K562 (cell line): ENCODE data around the gene DSE. TPM values are rescaled to one million over a fixed set of nuclear protein-coding genes. Genes with fewer than 3 reads are reported as not detected.
A peak's percentile ranks its signal among the peaks of the same experiment; 100 is the strongest.

ENCODE experiments used
- ATAC-seq: fragments of 200-7000 bp; cut with Tn5 transposase; 3 replicates; pipeline ENCODE4 v1.9.1; 2020; ENCODE audit warnings: moderate library complexity
- Bru-seq: library from RNA; stranded (reverse); fragments of 400-500 nt; gene quantifications from one replicate; lab custom pipeline; 2021; lab: Mats Ljungman, UMichigan
- BruChase-seq, 2 experiments: library from RNA; stranded (reverse); fragments of 400-500 nt; gene quantifications; one replicate each; lab custom pipeline; 2021; lab: Mats Ljungman, UMichigan
- BruUV-seq: library from RNA; stranded (reverse); fragments of 400-500 nt; replicated peaks from 2 replicates; lab custom pipeline; 2021; lab: Mats Ljungman, UMichigan
- CTCF ChIA-PET: fragments of 300-600 bp; formaldehyde crosslinking; extraction: SDS; loops from one replicate; lab custom pipeline; 2021; ENCODE audit warnings: low intra/inter-chr PET ratio; lab: Yijun Ruan, JAX
- POLR2A ChIA-PET: fragments of 300-600, 350-650 bp; sonication (Branson Sonifier 250); formaldehyde crosslinking; extraction: SDS; loops from one replicate; lab custom pipeline; 2021; ENCODE audit warnings: antibody characterized with exemption, inconsistent platforms; lab: Yijun Ruan, JAX
- DNase-seq, 4 experiments: peaks; one replicate each; pipeline versions ENCODE4 v3.0.0 to v3.0.0-alpha.2; 2011 to 2018; ENCODE audit warnings: low spot score in 3 of 4, mixed read lengths in 3 of 4; ENCODE audit errors: extremely low read depth in 1 of 4
- FAIRE-seq: peaks from 2 replicates; lab custom pipeline; 2011; peaks lifted over from hg19 to GRCh38; lab: Jason Lieb, UNC
- H2AFZ ChIP-seq: 2 replicates; pipeline ENCODE4 v1.6.0; 2011; ENCODE audit warnings: low read depth, low read length, control low read depth, inconsistent platforms
- H3K27ac ChIP-seq: fragments of 200-600 bp; 3 replicates; pipeline ENCODE4 v1.8.0; 2011; ENCODE audit warnings: low read depth, mild to moderate bottlenecking, control low read depth, inconsistent platforms, low read length, moderate library complexity, mixed read lengths; ENCODE audit errors: extremely low read depth
- H3K27me3 ChIP-seq, 2 experiments: fragments of 300-600 bp in 1 of 2; 2 replicates in 1 of 2; 3 replicates in 1 of 2; pipeline versions ENCODE4 v1.6.0 to v1.8.0; 2011; ENCODE audit warnings: inconsistent platforms in 2 of 2, low read length in 2 of 2, mild to moderate bottlenecking in 1 of 2, mixed read lengths in 1 of 2, moderate library complexity in 1 of 2; ENCODE audit not compliant: control insufficient read depth in 2 of 2, insufficient read depth in 2 of 2
- H3K36me3 ChIP-seq: fragments of 300-600 bp; 3 replicates; pipeline ENCODE4 v1.8.0; 2011; ENCODE audit warnings: mild to moderate bottlenecking, low read length, inconsistent platforms; ENCODE audit not compliant: control insufficient read depth, insufficient read depth
- H3K4me1 ChIP-seq, 2 experiments: fragments of 200-600 bp in 1 of 2; replicated peaks in 1 of 2; 2 replicates in 1 of 2; 3 replicates in 1 of 2; pipeline versions ENCODE4 v1.5.1 to v1.8.0; 2011; ENCODE audit warnings: inconsistent platforms in 2 of 2, low read length in 2 of 2, mild to moderate bottlenecking in 1 of 2, mixed read lengths in 1 of 2, moderate library complexity in 1 of 2; ENCODE audit not compliant: control insufficient read depth in 2 of 2, insufficient read depth in 2 of 2
- H3K4me2 ChIP-seq: 2 replicates; pipeline ENCODE4 v1.6.1; 2011; ENCODE audit warnings: low read length, control low read depth, inconsistent platforms, mixed read lengths; ENCODE audit not compliant: insufficient read depth
- H3K4me3 ChIP-seq: fragments of 200-600 bp; sonication (generic), shearing (Covaris generic); 2 replicates; pipeline ENCODE4 v1.5.1; 2016; ENCODE audit warnings: control low read depth, inconsistent platforms
- H3K79me2 ChIP-seq: fragments of 200-600 bp; 3 replicates; pipeline ENCODE4 v1.8.0; 2011; ENCODE audit warnings: low read length, inconsistent platforms; ENCODE audit not compliant: control insufficient read depth, insufficient read depth
- H3K9ac ChIP-seq, 2 experiments: 2 replicates each; pipeline versions ENCODE4 v1.6.0 to v1.6.1; 2011; ENCODE audit warnings: low read depth in 2 of 2, low read length in 2 of 2, control low read depth in 1 of 2, inconsistent platforms in 1 of 2, mild to moderate bottlenecking in 1 of 2, mixed read lengths in 1 of 2; ENCODE audit not compliant: insufficient read depth in 1 of 2
- H3K9me1 ChIP-seq: one replicate; pipeline ENCODE4 v1.6.0; 2011; ENCODE audit warnings: inconsistent platforms, mild to moderate bottlenecking, low read length, moderate library complexity; ENCODE audit not compliant: control insufficient read depth, insufficient read depth
- H3K9me3 ChIP-seq: replicated peaks from 2 replicates; pipeline ENCODE4 v1.5.1; 2011; ENCODE audit warnings: low read depth, low read length, inconsistent platforms; ENCODE audit not compliant: control insufficient read depth, insufficient read depth
- H4K20me1 ChIP-seq: replicated peaks from 2 replicates; pipeline ENCODE4 v1.6.1; 2011; ENCODE audit warnings: low read length, inconsistent platforms, mixed read lengths; ENCODE audit not compliant: control insufficient read depth, insufficient read depth
- AFF4 ChIP-seq: sonication (generic); formaldehyde crosslinking; IDR thresholded peaks from 2 replicates; pipeline ENCODE4 v1.8.0; 2023; ENCODE audit warnings: mild to moderate bottlenecking, missing genetic modification reagents
- E2F6 ChIP-seq, 2 experiments: IDR thresholded peaks; 2 replicates each; pipeline ENCODE4 v1.6.1; 2011; ENCODE audit warnings: borderline replicate concordance in 1 of 2, control low read depth in 1 of 2, low read depth in 1 of 2, low read length in 1 of 2, mild to moderate bottlenecking in 1 of 2, mixed read lengths in 1 of 2, moderate library complexity in 1 of 2; ENCODE audit not compliant: insufficient read depth in 1 of 2, insufficient read length in 1 of 2, poor library complexity in 1 of 2, severe bottlenecking in 1 of 2; ENCODE audit errors: extremely low read depth in 1 of 2
- EGR1 ChIP-seq: fragments of 450-650 bp; conservative IDR thresholded peaks from 2 replicates; pipeline ENCODE4 v1.6.1; 2017; ENCODE audit warnings: mild to moderate bottlenecking
- MAZ ChIP-seq, 2 experiments: fragments of 450-650 bp in 1 of 2; sonication (generic) in 1 of 2; formaldehyde crosslinking; IDR thresholded peaks in 1 of 2; conservative IDR thresholded peaks in 1 of 2; 2 replicates each; pipeline versions ENCODE4 v1.4.0 to v1.5.0; 2020; ENCODE audit warnings: mild to moderate bottlenecking in 1 of 2, missing genetic modification reagents in 1 of 2
- PCBP1 ChIP-seq: fragments of 200-400 bp; formaldehyde crosslinking; IDR thresholded peaks from 2 replicates; pipeline ENCODE4 v1.6.1; 2018; ENCODE audit warnings: mild to moderate bottlenecking, low read depth, low read length; ENCODE audit not compliant: poor library complexity, severe bottlenecking
- SMARCA4 ChIP-seq: fragments of 450-650 bp; IDR thresholded peaks from 2 replicates; pipeline ENCODE4 v1.6.1; 2016
- VEZF1 ChIP-seq: fragments of 200-800 bp; sonication (Bioruptor generic); IDR thresholded peaks from 2 replicates; pipeline ENCODE4 v1.6.1; 2017; ENCODE audit warnings: missing genetic modification characterization, missing compliant biosample characterization
- ZNF212 ChIP-seq: fragments of 450-650 bp; formaldehyde crosslinking; IDR thresholded peaks from 2 replicates; pipeline ENCODE4 v1.4.0; 2020; ENCODE audit warnings: mild to moderate bottlenecking
- WGBS: fragments of 100-300 bp; shearing (Covaris generic); methylation state at CpG from one replicate; pipeline ENCODE4 v1.1.6; 2016; ENCODE audit warnings: low coverage, mixed read lengths; ENCODE audit not compliant: insufficient coverage; ENCODE audit errors: missing lambda C conversion rate; 5-methylcytosine and 5-hydroxymethylcytosine counted together
- in situ Hi-C: fragments of 300-500 bp; cut with MboI; formaldehyde crosslinking; loops from 4 replicates; pipeline ENCODE4 v1.15.0; 2018; ENCODE audit warnings: inconsistent platforms, mixed read lengths
- intact Hi-C: fragments of 100-400 bp; cut with micrococcal nuclease; formaldehyde crosslinking; loops from 2 replicates; pipeline ENCODE4 v1.14.2; 2022
- long read RNA-seq, 3 experiments: library from polyadenylated mRNA in 2 of 3; library from RNA in 1 of 3; unstranded in 2 of 3; stranded (forward) in 1 of 3; transcript quantifications; one replicate each; pipeline ENCODE4 v2.0.0, GENCODE V29; 2019 to 2022
- polyA minus RNA-seq, 3 experiments: library from RNA; depleted of rRNA, polyadenylated mRNA; stranded (reverse); fragments of >200 nt; gene quantifications; 2 replicates each; pipeline ENCODE4 v1.2.3, GENCODE V29; 2011
- polyA plus RNA-seq, 8 experiments: library from polyadenylated mRNA; depleted of rRNA in 4 of 8; stranded (reverse) in 5 of 8; unstranded in 3 of 8; fragments of >200 nt; fragmentation: Nextera tagmentation in 2 of 8; fragmentation: Illumina TruSeq in 1 of 8; extraction: Ambion mirVana in 2 of 8; extraction: Trizol in 1 of 8; gene quantifications; 2 replicates each; pipeline versions ENCODE4 v1.2.1 to v1.2.3, GENCODE V29; 2011 to 2014; ENCODE audit warnings: inconsistent platforms in 1 of 8, missing spikeins in 1 of 8
- total RNA-seq, 7 experiments: library from RNA; depleted of rRNA in 6 of 7; stranded (reverse); fragments of >200 nt in 6 of 7; fragmentation: Illumina TruSeq in 2 of 7; extraction: Trizol in 2 of 7; gene quantifications; 2 replicates each; pipeline versions ENCODE4 v1.2.1 to v1.2.3, GENCODE V29; 2011 to 2021; ENCODE audit warnings: low replicate concordance in 1 of 7

DSE gene
- total RNA-seq (2011; cell fraction: chromatin; rRNA removed; ENCODE audit: low replicate concordance), result 2.3 and 4.4 TPM in 2 replicates
- 1.5 and 2.2 TPM in 2 replicates for total RNA-seq (2011; cell fraction: nucleolus; rRNA removed)
- total RNA-seq (2011; cell fraction: nucleoplasm; rRNA removed), result 3.0 and 6.6 TPM in 2 replicates
- total RNA-seq (2014; rRNA removed) (0.73 and 1.2 TPM in 2 replicates), total RNA-seq (2014; rRNA removed; fragmentation: Illumina TruSeq; extraction: Trizol) (1.6 and 1.7 TPM in 2 replicates), total RNA-seq (2015; rRNA removed; fragmentation: Illumina TruSeq; extraction: Trizol) (1.2 and 1.8 TPM in 2 replicates), total RNA-seq (2021) (1.2 and 1.4 TPM in 2 replicates), polyA plus RNA-seq (2011; rRNA removed) (0.79 and 1.2 TPM in 2 replicates), polyA plus RNA-seq (2014; fragmentation: Illumina TruSeq; extraction: Trizol) (0.65 and 0.98 TPM in 2 replicates), polyA plus RNA-seq (2014; fragmentation: Nextera tagmentation; extraction: Ambion mirVana) (under 1 TPM; 0.49 to 0.78 TPM), polyA plus RNA-seq (2014; rRNA removed) (0.80 and 0.95 TPM in 2 replicates), polyA minus RNA-seq (2011; rRNA and poly(A)+ RNA removed) (2.8 and 3.1 TPM in 2 replicates), Bru-seq, nascent RNA (percentile 40 among the genes with signal in this experiment), BruChase-seq, experiment 1, labeled RNA remaining after a 2-hour chase (percentile 47 among the genes with signal in this experiment), BruChase-seq, experiment 2, labeled RNA remaining after a 6-hour chase (percentile 45 among the genes with signal in this experiment)
- 0.28 and 1.2 TPM in 2 replicates for polyA plus RNA-seq (2011; cell fraction: cytosol; rRNA removed)
- polyA plus RNA-seq (2011; cell fraction: nucleus; rRNA removed), result 1.8 and 2.2 TPM in 2 replicates
- 0.78 and 0.94 TPM in 2 replicates for polyA plus RNA-seq (2012)
- polyA minus RNA-seq (2011; cell fraction: cytosol; rRNA and poly(A)+ RNA removed), result 0.29 and 3.6 TPM in 2 replicates
- 4.3 and 6.0 TPM in 2 replicates for polyA minus RNA-seq (2011; cell fraction: nucleus; rRNA and poly(A)+ RNA removed)
- long read RNA-seq, experiment 1, partial matches to known transcripts, result 1 of 117 reads
- long read RNA-seq, experiment 1, other reads (novel, unspliced or antisense), result 116 of 117 reads
- long read RNA-seq, experiment 2, partial matches to known transcripts, result 0 of 2 reads
- long read RNA-seq, experiment 2, other reads (novel, unspliced or antisense), result 2 of 2 reads
- long read RNA-seq, experiment 3, partial matches to known transcripts, result 0 of 27 reads
- long read RNA-seq, experiment 3, other reads (novel, unspliced or antisense), result 27 of 27 reads

GRCh38 chr6:116370760-116371119 lies at the start of gene DSE:
DSE (plus strand) TSS chr6:116370947; CDS start chr6:116399251, 28,304 bp downstream.
- ATAC-seq, result peak; percentile 88
- TF ChIP-seq VEZF1 (CRISPR knock-in tag), result peak; percentile 78
- no peak for TF ChIP-seq AFF4 (CRISPR knock-in tag)
- peak in 1 of 2 experiments; percentile 20 for TF ChIP-seq E2F6 (IDR thresholded peaks at IDR 0.05; ENCODE audit: borderline replicate concordance in 1 of 2, extremely low read depth in 1 of 2, insufficient read depth in 1 of 2, insufficient read length in 1 of 2, low read depth in 1 of 2, low read length in 1 of 2, poor library complexity in 1 of 2, severe bottlenecking in 1 of 2)
- no peak for TF ChIP-seq SMARCA4
- peak; percentile 72 for TF ChIP-seq PCBP1
- TF ChIP-seq MAZ (CRISPR knock-in tag; conservative IDR thresholded peaks at IDR 0.05 in 1 of 2, IDR thresholded peaks at IDR 0.05 in 1 of 2), result peak in 1 of 2 experiments; percentile 37; a peak in 1 of 4 replicates
- peak; percentile 79 for TF ChIP-seq EGR1
- no peak for TF ChIP-seq ZNF212

More at GRCh38 chr6:116370760-116371119, at the start of gene DSE:
- FAIRE-seq, result no peak
- Histone ChIP-seq H4K20me1 (no peaks in the 10 kb centered on the region), H2AFZ (0 out of 2 replicates have a peak within 1 kb of the TSS, but pooled peaks have one; percentile 24), H3K79me2 (no peaks in the 10 kb centered on the region), H3K27me3 (peaks cover 18 to 28% of the 10 kb centered on the region in 2 experiments; a peak in 4 of 5 replicates), H3K27ac (no peak within 1 kb of the TSS), H3K4me1 (peaks cover 0 to 14% of the 10 kb centered on the region in 2 experiments; a peak in 2 of 5 replicates), H3K4me2 (peak within 1 kb of the TSS; percentile 49; the same call in 1 of the 2 replicates), H3K9me3 (no peaks in the 10 kb centered on the region), H3K4me3 (peak within 1 kb of the TSS; percentile 33), H3K9ac (no peak within 1 kb of the TSS; a peak in 1 of 4 replicates), H3K36me3 (no peaks in the 10 kb centered on the region), H3K9me1 (no peaks in the 10 kb centered on the region)
- BruUV-seq, result no TSS peak
- ChIA-PET POLR2A (interaction anchor here (1.1 kb wide), 1 partner anchor 131 kb away, joined by 3 read pairs; no protein-coding TSS in a partner anchor), CTCF (interaction anchor here (0.7 kb wide), 1 partner anchor 159 kb away, joined by 4 read pairs; no protein-coding TSS in a partner anchor)
- peak; percentile 32 to 52 (median 43) for DNase-seq
- intact Hi-C loops, result no loop called here
- WGBS, result no CpG with 5 or more reads among the region's 43 CpGs
- in situ Hi-C loops, result loop anchor here (5.0 kb wide), 1 partner anchor 58 kb away; no protein-coding TSS in a partner anchor
